CD4-positive, alpha-beta T cell treated with Interferon gamma for 1 hour (primary cell): ENCODE data around the gene PGBD5.

Experiments used
- DNase-seq: peaks from one replicate; pipeline ENCODE4 v3.0.0-alpha.2; 2020

Gene PGBD5

DNA sequence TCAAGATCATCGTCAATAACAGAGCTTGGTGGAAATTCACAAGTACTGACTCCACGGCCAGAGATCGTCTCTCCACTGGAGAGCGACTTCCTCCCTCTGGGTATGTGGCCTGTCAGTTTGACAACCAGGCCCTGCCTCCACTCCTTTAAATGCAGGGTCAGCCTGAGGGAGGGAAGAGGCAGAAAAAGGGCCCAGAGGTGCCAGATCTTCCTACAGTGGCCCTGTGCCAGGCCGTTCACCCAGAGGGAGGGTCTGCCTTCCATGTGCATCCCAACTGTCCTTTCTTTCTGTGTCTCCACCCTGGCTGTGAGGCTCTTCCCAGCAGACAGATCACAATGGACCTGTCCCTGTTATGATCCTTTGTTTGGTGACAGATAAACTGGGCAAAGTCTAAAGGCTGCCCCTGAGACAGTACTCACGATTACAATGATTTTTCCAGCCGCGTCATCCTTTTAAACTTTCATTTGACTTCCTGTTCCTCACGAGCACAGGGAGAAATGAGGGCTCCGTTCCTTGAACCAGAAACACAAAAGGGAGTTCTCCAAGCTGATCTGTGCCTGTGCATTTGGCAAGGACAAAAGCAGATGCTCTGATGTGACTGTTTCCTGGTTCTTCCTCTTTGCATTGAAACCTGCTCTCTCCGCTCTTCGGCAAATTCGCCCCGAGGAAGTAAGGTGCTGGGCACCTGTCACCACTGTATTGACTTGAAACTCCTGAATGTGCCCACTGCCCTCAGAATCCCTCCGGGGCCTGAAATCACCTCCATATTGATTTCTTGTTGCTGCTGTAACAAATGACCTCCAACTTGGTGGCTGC, 126.7 kb downstream of the PGBD5 start:
- DNase-seq, result no peak

DNA sequence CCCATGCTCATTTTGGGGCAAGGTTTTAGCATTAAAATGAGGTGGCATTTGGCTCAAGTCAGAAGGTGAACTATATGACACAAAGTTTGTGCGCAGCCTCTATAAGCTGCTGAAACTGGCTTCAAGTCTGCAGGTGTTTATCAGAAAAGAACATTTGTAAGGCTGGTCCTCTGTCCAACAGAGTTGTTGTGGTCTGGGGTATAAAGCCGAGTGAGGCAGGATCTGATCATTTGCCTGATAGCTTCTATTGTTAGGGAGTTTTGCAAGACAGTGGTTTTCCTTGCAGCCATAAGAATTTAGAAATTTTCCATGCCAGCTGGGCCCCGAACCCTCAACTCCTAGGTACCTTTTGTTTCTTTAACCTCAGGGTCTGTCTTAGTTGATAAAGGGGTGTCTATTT, 130.8 kb downstream of the PGBD5 start:
- DNase-seq, result no peak

DNA sequence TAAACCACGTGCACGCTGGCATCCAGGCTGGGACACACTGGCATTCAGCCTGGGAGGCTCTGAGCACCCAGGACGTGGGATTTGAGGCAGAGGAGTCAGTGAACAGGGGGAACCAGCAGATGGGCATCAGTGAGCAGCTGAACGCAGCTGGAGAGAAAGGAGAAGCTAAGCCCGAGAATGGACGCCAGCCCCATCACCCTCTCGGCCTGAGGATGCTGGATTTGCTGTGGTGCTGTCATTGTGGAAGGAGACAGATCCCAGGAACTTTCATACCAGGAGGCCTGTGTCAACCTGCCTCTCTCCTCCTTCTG, 132.8 kb downstream of the PGBD5 start:
- no peak for DNase-seq

DNA sequence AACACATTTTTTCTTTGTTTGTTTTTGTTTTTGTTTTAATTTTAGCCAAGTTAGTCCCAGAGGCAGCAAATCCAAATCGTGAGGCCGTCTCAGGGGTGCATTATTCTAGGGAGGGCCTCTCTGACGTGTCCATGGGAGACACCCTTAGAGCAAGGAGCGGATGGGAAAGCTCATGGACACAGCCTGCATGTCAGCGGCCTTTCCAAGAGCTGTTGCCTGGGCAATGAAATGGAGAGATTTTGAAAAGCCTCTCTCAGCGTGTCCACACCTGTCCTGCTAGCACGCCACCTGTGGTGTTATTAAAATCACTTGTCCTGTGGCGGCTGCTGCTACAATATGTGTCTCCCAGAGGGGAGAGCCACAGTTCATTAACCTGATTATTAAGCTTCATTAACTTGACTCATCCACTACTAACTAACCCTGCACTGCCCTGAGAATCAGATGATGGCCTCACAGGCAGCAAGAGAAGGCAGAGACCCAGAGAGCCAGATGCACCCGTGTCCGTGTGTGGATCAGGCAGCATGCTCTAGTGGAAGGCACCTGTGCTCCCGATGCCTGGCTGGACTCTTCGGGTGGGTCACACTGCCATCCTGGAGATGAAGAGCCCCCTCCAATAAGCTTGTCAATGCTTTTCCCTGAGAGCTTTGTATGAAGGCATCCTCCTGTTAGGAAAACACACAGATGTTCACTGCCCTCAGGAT, 133.3 kb downstream of the PGBD5 start:
- DNase-seq, result no peak

DNA sequence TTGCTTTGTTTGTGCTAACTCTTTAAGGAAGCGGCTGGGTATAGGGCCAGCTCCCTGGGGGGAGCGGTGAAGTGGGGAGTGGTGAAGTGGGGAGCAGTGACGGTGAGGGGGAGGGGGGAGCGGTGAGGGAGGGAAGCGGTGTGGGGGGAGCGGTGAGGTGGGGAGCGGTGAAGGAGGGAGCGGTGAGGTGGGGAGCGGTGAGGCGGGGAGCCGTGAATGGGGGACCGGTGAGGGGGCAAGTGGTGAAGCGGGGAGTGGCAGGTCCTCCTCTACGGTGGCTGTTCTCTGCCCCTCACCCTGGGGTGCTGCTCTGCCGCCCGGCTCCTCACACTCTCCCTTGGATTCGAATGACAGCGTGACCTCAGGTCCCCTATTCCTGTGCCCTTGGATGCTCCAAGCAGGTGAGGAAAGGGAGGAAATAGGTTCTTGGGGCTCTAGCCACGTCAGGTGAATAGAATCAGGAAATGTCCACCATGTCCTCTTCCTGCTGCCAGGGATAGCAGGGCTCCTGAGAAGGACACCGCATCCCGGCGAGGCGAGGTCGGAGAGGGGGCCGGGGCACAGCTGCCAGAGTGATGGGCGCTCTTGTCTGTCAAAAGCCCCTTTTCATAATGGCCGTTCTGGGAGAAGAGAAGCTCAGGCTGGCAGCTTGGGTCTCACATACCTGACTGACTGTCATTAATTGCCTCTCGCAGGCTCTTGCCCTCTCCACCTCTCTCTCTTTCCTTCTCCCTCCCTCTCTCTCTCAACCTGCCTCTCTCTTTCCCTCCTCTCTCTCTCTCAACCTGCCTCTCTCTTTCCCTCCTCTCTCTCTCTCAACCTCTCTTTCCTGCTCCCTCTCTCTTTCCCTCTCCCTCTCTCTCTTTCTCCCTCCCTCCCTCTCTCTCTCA, 134.2 kb downstream of the PGBD5 start:
- DNase-seq, result peak; percentile 68

DNA sequence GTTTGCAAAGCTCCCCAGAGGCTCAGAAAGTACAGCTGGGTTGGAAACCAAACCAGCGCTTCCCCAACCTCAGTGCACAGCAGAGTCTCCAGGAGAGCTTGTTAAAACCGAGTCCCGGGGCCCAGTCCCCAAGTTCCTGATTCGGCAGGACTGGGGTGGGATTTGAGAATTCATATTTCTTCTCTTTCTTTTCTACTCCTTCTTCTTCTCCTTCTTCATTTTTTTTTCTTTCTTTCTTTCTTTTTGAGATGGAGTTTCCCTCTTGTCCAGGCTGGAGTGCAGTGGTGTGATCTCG, 136.8 kb downstream of the PGBD5 start:
- DNase-seq, result no peak

- DNase-seq, result no peak
Measured at GRCh38 chr1:230288641-230289349, 137.3 kb downstream of the PGBD5 start.

- no peak for DNase-seq
Measured at GRCh38 chr1:230287674-230288315, 138.3 kb downstream of the PGBD5 start.

- DNase-seq, result no peak
Measured at GRCh38 chr1:230286890-230287269, 139.3 kb downstream of the PGBD5 start.

GRCh38 chr1:230286166-230286889, 139.8 kb downstream of the PGBD5 start:
- DNase-seq, result no peak

- DNase-seq, result no peak
Measured at GRCh38 chr1:230285351-230285750, 140.8 kb downstream of the PGBD5 start.

- no peak for DNase-seq
Measured at GRCh38 chr1:230284891-230285290, 141.2 kb downstream of the PGBD5 start.

DNA sequence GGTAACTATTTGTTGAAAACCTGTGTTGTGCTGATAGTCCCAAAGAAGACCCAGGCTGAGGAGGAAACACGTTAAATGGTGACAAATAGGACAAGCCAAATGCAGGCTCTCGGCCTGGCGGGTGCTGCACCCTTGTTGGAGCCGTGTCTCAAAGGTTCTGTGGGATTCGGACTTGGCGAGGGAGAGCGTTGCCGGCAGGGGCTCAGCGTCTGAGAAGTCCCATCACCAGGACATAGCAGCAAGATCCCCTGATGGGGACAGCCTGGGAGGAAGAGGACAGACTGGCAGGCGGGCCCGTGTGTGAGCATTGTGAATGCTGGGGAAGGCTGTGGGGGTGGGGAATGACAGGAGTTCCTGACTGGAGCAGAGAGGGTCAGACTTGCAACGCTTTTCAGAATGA, 142.5 kb downstream of the PGBD5 start:
- DNase-seq, result no peak

- no peak for DNase-seq
Measured at GRCh38 chr1:230282157-230282556, 144.0 kb downstream of the PGBD5 start.

- DNase-seq, result no peak
Measured at GRCh38 chr1:230281556-230281955, 144.6 kb downstream of the PGBD5 start.

- DNase-seq, result no peak
Measured at GRCh38 chr1:230280906-230281413, 145.2 kb downstream of the PGBD5 start.

- DNase-seq, result no peak
Measured at GRCh38 chr1:230280054-230280795, 145.9 kb downstream of the PGBD5 start.

DNA sequence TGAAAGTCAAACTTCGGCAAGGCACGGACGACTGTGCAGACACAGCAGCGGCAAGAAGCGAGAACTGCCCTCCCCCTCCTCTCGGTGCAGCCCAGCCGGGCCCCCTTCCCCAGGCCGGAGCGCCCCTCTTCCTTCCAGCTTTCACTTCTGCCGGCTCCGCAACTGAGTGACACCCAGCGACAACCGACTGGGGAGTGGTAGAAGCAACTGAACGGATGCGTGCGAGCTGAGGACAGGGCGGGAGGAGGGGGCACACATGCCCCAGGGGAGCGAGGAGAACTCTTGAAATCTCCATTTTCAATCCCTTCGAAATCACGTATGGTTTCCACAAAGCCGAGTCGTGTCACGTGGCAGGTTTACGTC, 146.6 kb downstream of the PGBD5 start:
- no peak for DNase-seq

GRCh38 chr1:230278871-230279582, 147.1 kb downstream of the PGBD5 start:
- DNase-seq, result no peak

- DNase-seq, result no peak
Measured at GRCh38 chr1:230278376-230278775, 147.8 kb downstream of the PGBD5 start.
